GM21619 (cell line): Measurements from ENCODE around the gene COL17A1.

ENCODE experiments used
- ATAC-seq: cut with Tn5 transposase; IDR thresholded peaks from one replicate; pipeline ENCODE4 v1.9.1; 2021; ENCODE audit not compliant: unreplicated experiment

The COL17A1 gene

GRCh38 chr10:103995134-103995533 lies 90.5 kb downstream of the COL17A1 start:
- ATAC-seq = no peak

- ATAC-seq = no peak
These were observed 94.1 kb downstream of the COL17A1 start for GRCh38 chr10:103991393-103992128.

- ATAC-seq = no peak
These were observed 95.1 kb downstream of the COL17A1 start for GRCh38 chr10:103990531-103990930.

GRCh38 chr10:103990121-103990520 lies 95.6 kb downstream of the COL17A1 start:
- ATAC-seq = no peak

GRCh38 chr10:103986360-103986759 lies 99.3 kb downstream of the COL17A1 start:
- ATAC-seq = no peak

GRCh38 chr10:103985726-103986125 lies 100.0 kb downstream of the COL17A1 start:
- ATAC-seq = no peak

- peak; percentile 89 for ATAC-seq
These were observed 102.2 kb downstream of the COL17A1 start for GRCh38 chr10:103983367-103983911.

GRCh38 chr10:103982639-103983038 lies 103.0 kb downstream of the COL17A1 start:
- ATAC-seq = no peak
